Activated CD8-positive, alpha-beta memory T cell treated with anti-CD3 and anti-CD28 coated beads for 1 hour (primary cell): ENCODE measurements around the gene RTN1.
A peak's percentile ranks its signal among the peaks of the same experiment; 100 is the strongest.

Experiments used
- DNase-seq, 2 donors: peaks; one replicate each; pipeline ENCODE4 v3.0.0-alpha.2; 2020; ENCODE audit warnings: low read depth in 1 of 2; ENCODE audit errors: extremely low read depth in 1 of 2

The RTN1 gene

DNA sequence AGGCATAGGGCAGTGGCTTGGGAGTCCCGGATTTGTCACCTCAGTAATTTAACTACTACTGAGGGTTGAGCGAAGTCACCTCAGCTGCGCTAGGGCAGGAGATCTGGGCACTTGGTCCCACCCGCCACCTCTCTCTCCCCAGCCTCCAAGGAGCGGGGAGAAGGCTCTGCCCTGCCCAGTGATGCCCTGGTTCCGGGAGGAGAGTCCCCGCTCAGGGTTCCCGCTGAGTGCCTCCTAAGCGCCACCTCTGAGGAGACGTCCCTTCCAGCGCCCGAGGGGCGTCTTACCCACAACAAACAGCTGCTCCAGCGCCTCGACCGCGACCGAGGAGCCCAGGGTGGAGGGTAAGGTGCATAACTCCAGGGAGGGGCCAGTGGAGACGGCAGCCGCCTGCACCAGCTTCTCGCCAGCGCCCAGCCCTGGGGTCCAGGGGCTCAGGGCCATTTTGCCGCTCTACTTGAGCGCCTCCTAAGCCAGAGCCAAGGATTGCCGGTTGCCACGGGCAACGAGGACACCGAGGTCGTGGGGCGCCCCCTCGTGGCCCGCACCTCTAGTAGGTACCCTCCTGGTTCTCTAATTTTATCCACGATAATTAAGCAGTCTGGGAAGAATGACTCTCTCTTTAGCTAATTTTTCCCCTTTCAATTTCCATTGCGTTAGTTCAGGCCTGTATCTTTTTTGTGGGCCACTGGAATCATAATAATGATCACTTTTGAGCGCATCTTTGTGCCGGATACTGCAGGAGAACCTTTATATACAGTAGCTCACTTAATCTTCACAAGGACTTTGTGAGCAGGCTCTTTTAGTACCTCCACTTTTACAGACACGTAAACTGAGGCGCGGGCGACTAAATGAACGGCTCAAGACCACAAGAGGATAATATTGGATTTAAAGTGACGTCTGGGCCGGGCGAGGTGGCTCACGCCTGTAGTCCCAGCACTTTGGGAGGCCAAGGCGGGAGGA lies 294.0 kb downstream of the RTN1 start, which contains the start of gene CCDC175:
Gene CCDC175 (minus strand): TSS at position 481 of the 963 bp plus-strand sequence. CDS start 37 bp downstream, at position 444.
- DNase-seq, result peak; percentile 39 to 73

DNA sequence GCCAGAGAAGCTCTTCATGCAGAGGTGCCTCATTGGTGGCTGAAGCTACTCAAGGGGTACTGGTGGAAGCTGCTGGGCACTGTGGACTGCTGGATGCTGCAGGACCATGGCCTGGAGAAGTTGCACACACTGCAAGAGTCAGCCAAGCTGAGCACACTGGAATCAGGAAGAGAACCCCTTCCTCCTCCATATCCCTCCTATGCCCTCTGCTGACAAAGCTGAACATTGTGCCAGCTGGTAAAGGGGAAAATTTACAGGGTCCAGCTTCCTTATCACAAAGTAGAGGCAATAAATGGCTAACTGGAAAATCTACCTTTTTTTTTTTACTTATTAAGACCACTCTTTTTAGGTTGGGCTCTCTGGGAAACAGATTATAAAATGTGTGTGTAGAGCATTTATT lies 300.5 kb downstream of the RTN1 start:
- DNase-seq, result no peak

DNA sequence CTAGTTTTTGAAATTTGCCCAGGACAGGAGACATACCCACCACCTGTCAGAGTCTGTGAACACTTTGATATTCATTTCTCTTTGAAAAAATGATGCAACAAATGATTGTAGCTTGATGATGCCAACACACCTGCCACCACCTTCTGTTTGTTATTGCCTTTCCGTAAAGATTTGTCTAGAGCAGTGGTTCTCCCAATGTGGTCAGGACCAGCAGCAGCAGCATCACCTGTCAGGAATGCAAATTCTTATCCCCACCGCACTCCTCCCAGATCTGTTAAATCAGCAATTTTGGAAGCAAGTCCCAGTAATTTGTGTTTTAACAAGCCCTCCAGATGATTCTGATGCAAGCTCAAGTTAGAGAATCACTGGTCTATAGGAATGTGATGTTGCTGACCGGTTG lies 303.9 kb downstream of the RTN1 start:
- DNase-seq, result no peak

DNA sequence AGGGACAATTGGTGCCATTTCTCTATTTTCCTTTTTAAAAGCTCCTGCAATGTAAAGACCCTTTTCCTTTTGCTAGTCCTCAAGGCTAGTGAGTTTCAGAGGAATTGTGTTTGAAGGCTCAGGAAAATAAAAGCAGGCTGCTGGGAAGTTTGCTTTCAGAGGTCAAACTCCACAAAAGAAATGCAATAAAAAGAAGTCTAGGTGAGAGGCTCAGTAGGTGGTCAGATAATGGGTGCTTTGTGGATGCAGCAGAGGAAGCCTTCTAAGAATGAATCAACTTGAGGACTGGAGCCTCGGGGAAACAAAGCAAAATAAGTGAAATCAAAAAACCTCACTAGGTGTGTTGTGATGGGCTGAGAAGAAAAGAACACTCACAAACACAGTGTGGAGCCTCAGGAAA lies 304.3 kb downstream of the RTN1 start:
- no peak for DNase-seq

DNA sequence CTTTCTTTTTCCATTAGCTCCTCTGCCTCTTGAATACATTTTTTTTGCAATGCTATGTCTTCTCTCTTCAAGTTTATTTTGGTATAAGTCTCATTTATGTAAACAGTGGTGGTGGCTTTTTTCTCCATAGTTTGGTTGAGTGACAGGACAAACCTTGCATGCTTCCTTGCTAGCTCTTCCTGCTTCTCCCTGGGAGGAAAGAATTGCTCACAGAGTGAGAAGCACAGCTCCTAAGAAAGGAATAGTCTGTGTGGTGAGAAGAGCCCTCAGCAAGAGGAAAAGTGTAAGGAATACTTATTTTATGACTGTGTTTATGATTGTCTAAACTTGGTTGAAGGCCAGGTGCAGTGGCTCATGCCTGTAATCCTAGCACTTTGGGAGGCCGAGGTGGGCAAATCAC lies 305.5 kb downstream of the RTN1 start:
- DNase-seq, result no peak

DNA sequence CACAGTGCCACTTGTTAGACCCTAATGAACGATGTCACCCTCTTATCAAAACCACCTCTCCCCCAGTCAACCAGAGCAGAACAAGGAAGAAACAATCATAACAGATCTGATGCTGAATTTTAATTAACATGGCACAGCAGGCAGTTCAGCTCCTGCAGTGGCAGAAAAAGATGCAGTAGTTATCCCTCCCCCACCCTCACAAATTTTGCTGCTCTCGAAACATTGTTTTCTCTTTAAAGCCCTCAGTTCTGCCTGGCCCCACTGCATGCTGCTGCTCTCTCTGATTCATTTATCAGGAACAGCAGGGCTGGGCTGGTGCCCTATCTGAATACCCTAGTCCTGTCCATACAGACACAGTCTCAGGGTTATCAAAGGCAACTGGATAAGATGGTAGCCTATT lies 306.2 kb downstream of the RTN1 start:
- no peak for DNase-seq

DNA sequence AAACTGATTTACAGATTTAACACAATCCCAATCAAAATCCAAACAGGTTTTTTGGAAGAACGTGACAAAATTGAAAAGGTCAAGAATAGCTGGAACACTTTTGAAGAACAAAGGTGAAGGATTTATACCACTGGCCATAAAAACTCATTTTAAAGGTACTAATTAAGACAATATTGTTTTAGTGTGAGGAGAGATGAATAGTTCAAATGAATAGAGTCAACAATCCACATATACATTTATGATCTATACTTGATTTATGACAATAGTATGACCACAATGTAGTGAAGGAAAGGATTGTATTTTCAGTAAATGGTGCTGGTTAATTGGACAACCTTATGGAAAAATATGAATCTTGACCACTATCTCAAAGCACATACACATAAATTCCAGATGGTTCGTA lies 323.3 kb downstream of the RTN1 start:
- no peak for DNase-seq
